SK-N-SH treated with all-trans-retinoic acid at 6 μM for 48 hours (cell line): ENCODE data around the gene TRIM60.

ENCODE experiments used
- ATAC-seq: fragments of 200-7000 bp; cut with Tn5 transposase; 3 replicates; pipeline ENCODE4 v1.9.1; 2020; ENCODE audit warnings: mild to moderate bottlenecking, moderate library complexity
- ARNTL ChIP-seq: fragments of 450-650 bp; formaldehyde crosslinking; IDR thresholded peaks from 2 replicates; pipeline ENCODE4 v1.5.0; 2020; ENCODE audit warnings: low read depth, mild to moderate bottlenecking, moderate library complexity, borderline replicate concordance
- BACH2 ChIP-seq: fragments of 250-450 bp; sonication (Bioruptor Pico); IDR thresholded peaks from 2 replicates; pipeline ENCODE4 v1.9.0; 2021; ENCODE audit warnings: mild to moderate bottlenecking, borderline replicate concordance
- CREB5 ChIP-seq: fragments of 250-450 bp; sonication (Bioruptor Pico); IDR thresholded peaks from 2 replicates; pipeline ENCODE4 v1.5.1; 2020; ENCODE audit warnings: low read depth, mild to moderate bottlenecking, moderate library complexity
- CSDC2 ChIP-seq: fragments of 250-450 bp; sonication (Bioruptor Pico); IDR thresholded peaks from 2 replicates; pipeline ENCODE4 v1.5.0; 2020; ENCODE audit warnings: mild to moderate bottlenecking, moderate library complexity
- CSRNP3 ChIP-seq: fragments of 250-450 bp; sonication (Bioruptor Pico); IDR thresholded peaks from 2 replicates; pipeline ENCODE4 v1.5.1; 2021; ENCODE audit warnings: mild to moderate bottlenecking, moderate library complexity
- ESRRG ChIP-seq: fragments of 250-450 bp; sonication (Bioruptor Pico); IDR thresholded peaks from 2 replicates; pipeline ENCODE4 v1.6.1; 2021; ENCODE audit warnings: mild to moderate bottlenecking
- ISL1 ChIP-seq: fragments of 250-450 bp; sonication (Bioruptor Pico); IDR thresholded peaks from 2 replicates; pipeline ENCODE4 v2.1.2; 2022; ENCODE audit warnings: mild to moderate bottlenecking, moderate library complexity
- OSR1 ChIP-seq: fragments of 250-450 bp; sonication (Bioruptor Pico); IDR thresholded peaks from 2 replicates; pipeline ENCODE4 v1.8.0; 2022; ENCODE audit warnings: moderate library complexity, mild to moderate bottlenecking, inconsistent platforms
- PATZ1 ChIP-seq: fragments of 250-450 bp; sonication (Bioruptor Pico); IDR thresholded peaks from 2 replicates; pipeline ENCODE4 v1.8.0; 2020; ENCODE audit warnings: mild to moderate bottlenecking, moderate library complexity, borderline replicate concordance
- POU6F1 ChIP-seq: fragments of 250-450 bp; sonication (Bioruptor Pico); IDR thresholded peaks from 2 replicates; pipeline ENCODE4 v1.8.0; 2021; ENCODE audit warnings: low read depth, mild to moderate bottlenecking, moderate library complexity, borderline replicate concordance
- PPARA ChIP-seq: fragments of 250-450 bp; sonication (Bioruptor Pico); IDR thresholded peaks from 2 replicates; pipeline ENCODE4 v1.5.0; 2020; ENCODE audit warnings: mild to moderate bottlenecking, borderline replicate concordance
- RARB ChIP-seq: fragments of 250-450 bp; sonication (Bioruptor Pico); IDR thresholded peaks from 2 replicates; pipeline ENCODE4 v1.8.0; 2021; ENCODE audit warnings: mild to moderate bottlenecking, moderate library complexity
- SNAI2 ChIP-seq: fragments of 250-450 bp; sonication (Bioruptor Pico); IDR thresholded peaks from 2 replicates; pipeline ENCODE4 v1.5.0; 2020; ENCODE audit warnings: mild to moderate bottlenecking, moderate library complexity
- TCF4 ChIP-seq: fragments of 250-450 bp; sonication (Bioruptor Pico); IDR thresholded peaks from 2 replicates; pipeline ENCODE4 v1.8.0; 2021; ENCODE audit warnings: mild to moderate bottlenecking, moderate library complexity, borderline replicate concordance
- TOX ChIP-seq: fragments of 250-450 bp; sonication (Bioruptor Pico); IDR thresholded peaks from 2 replicates; pipeline ENCODE4 v1.8.0; 2021; ENCODE audit warnings: mild to moderate bottlenecking, moderate library complexity, borderline replicate concordance
- TSHZ2 ChIP-seq: fragments of 250-450 bp; sonication (Bioruptor Pico); IDR thresholded peaks from 2 replicates; pipeline ENCODE4 v1.5.0; 2020; ENCODE audit warnings: mild to moderate bottlenecking, moderate library complexity
- ZC3H10 ChIP-seq: fragments of 250-450 bp; sonication (Bioruptor Pico); IDR thresholded peaks from 2 replicates; pipeline ENCODE4 v1.5.1; 2021; ENCODE audit warnings: mild to moderate bottlenecking, moderate library complexity
- ZFP3 ChIP-seq: fragments of 250-450 bp; sonication (Bioruptor Pico); IDR thresholded peaks from 2 replicates; pipeline ENCODE4 v1.5.0; 2020; ENCODE audit warnings: mild to moderate bottlenecking, moderate library complexity
- ZFP30 ChIP-seq: fragments of 450-650 bp; formaldehyde crosslinking; IDR thresholded peaks from 2 replicates; pipeline ENCODE4 v1.5.0; 2022; ENCODE audit warnings: mild to moderate bottlenecking, moderate library complexity
- ZNF565 ChIP-seq: fragments of 450-650 bp; formaldehyde crosslinking; conservative IDR thresholded peaks from 2 replicates; pipeline ENCODE4 v1.5.0; 2020; ENCODE audit warnings: low read depth, mild to moderate bottlenecking, moderate library complexity
- ZNF70 ChIP-seq: fragments of 450-650 bp; formaldehyde crosslinking; IDR thresholded peaks from 2 replicates; pipeline ENCODE4 v1.5.0; 2020; ENCODE audit warnings: mild to moderate bottlenecking, moderate library complexity
- ZNF8 ChIP-seq: fragments of 450-650 bp; formaldehyde crosslinking; IDR thresholded peaks from 2 replicates; pipeline ENCODE4 v1.5.0; 2020; ENCODE audit warnings: mild to moderate bottlenecking, moderate library complexity

TRIM60 gene

GRCh38 chr4:165048170-165048569 is 16.4 kb downstream of the TRIM60 start (continued):
- TF ChIP-seq ZNF70 (no peak), BACH2 (no peak), PPARA (CRISPR knock-in tag) (no peak), ZC3H10 (CRISPR knock-in tag) (no peak), TCF4 (CRISPR knock-in tag) (no peak), SNAI2 (CRISPR knock-in tag) (no peak), CSDC2 (CRISPR knock-in tag) (no peak)
- TF ChIP-seq, all 23 proteins: peak for 0

- no peak; the same call in 2 of the 3 replicates for ATAC-seq
- TF ChIP-seq CREB5 (CRISPR knock-in tag) (no peak), ZNF8 (CRISPR knock-in tag) (no peak), PPARA (CRISPR knock-in tag) (no peak), ARNTL (no peak), ZFP30 (CRISPR knock-in tag) (no peak), CSDC2 (CRISPR knock-in tag) (no peak), ESRRG (CRISPR knock-in tag) (no peak), CSRNP3 (no peak), PATZ1 (CRISPR knock-in tag) (no peak), TCF4 (CRISPR knock-in tag) (no peak), ZFP3 (CRISPR knock-in tag) (no peak)
Observed at GRCh38 chr4:165052627-165053026, 20.8 kb downstream of the TRIM60 start.

- no peak for TF ChIP-seq ZNF70
- TF ChIP-seq POU6F1 (CRISPR knock-in tag) = no peak
- no peak for TF ChIP-seq ZNF8 (CRISPR knock-in tag)
- TF ChIP-seq ESRRG (CRISPR knock-in tag) = no peak
- no peak for TF ChIP-seq OSR1 (CRISPR knock-in tag)
- no peak for TF ChIP-seq TSHZ2
- no peak for TF ChIP-seq CREB5 (CRISPR knock-in tag)
- TF ChIP-seq ZFP3 (CRISPR knock-in tag) = no peak
- no peak for TF ChIP-seq TOX
- no peak for TF ChIP-seq PATZ1 (CRISPR knock-in tag)
- TF ChIP-seq CSRNP3 = no peak
- no peak for TF ChIP-seq RARB (CRISPR knock-in tag)
- TF ChIP-seq ZFP30 (CRISPR knock-in tag) = no peak
- TF ChIP-seq ISL1 = no peak
- TF ChIP-seq ZNF565 (CRISPR knock-in tag) = no peak
- no peak for TF ChIP-seq TCF4 (CRISPR knock-in tag)
- no peak for TF ChIP-seq CSDC2 (CRISPR knock-in tag)
- TF ChIP-seq BACH2 = no peak
- no peak for TF ChIP-seq ZC3H10 (CRISPR knock-in tag)
- no peak for TF ChIP-seq PPARA (CRISPR knock-in tag)
- no peak for ATAC-seq
Observed at GRCh38 chr4:165053645-165054044, 21.8 kb downstream of the TRIM60 start, which contains the start of gene TRIM75. TSS of gene TRIM75 (plus strand) at chr4:165053866. CDS start at chr4:165059148, 5,282 bp downstream.
